SH-SY5Y (cell line): ENCODE measurements around the gene BMP10.

Source experiments
- GATA2 ChIP-seq: IDR thresholded peaks from 2 replicates; pipeline ENCODE4 v1.6.1; 2011; ENCODE audit warnings: mild to moderate bottlenecking, low read depth, low read length
- GATA3 ChIP-seq: IDR thresholded peaks from 2 replicates; pipeline ENCODE4 v1.6.1; 2011; ENCODE audit warnings: low read depth, mild to moderate bottlenecking, low read length, moderate library complexity

- TF ChIP-seq GATA2 = no peak
- no peak for TF ChIP-seq GATA3
Measured at GRCh38 chr2:68827666-68828065, 43.5 kb downstream of the BMP10 start.
